ENCODE results near the gene TGM6. TPM values are rescaled to one million over a fixed set of nuclear protein-coding genes. Genes with fewer than 3 reads are reported as not detected.
A peak's percentile ranks its signal among the peaks of the same experiment; 100 is the strongest.

TGM6 gene
- total RNA-seq, 2 donors from 2014 or later = not detected

DNA sequence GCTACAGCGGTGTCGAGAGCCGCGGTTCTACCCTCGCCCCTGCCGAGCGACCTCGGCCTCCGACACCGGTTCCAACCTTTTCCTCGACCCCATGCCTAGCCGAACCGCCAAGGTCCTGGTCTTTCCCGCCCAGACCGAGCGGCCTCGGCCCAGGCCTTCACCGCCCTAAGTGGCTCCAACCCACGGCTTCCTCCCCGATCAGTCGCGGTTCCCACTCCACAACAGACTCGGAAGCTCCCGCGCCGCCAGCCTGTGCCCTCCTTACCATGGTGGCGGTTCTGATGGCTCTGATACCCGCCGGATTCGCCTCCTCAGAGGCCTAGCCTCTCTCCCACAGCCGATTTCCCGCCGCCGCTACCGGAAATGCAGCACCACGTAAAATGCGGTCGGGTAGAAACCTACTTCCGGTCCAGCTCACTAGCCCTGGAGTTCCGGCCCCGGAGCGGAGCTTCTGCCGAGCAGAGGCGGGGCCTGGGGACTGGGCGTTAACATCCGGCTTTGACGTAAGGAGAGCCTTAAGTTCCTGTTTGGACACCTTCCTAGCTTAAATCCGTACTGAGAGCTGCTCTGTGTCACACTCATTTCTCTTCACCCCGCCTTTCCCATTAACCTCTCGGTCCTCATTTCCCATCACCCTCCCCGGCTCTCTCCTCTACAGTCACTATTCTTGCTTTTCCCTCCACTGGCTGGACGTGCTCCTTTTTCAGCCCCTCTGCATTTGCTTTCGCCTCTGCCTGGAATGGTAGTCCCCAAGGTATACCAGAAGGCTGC is 89.9 kb downstream of the TGM6 start, which contains the start of gene SNRPB:
Gene SNRPB, minus strand, starts transcription at position 367 of the 771 bp plus-strand sequence. Its CDS starts 99 bp downstream, at position 268.
- Mint-ChIP-seq H3K4me3 (peak within 1 kb of the TSS; percentile 99), H3K9me3 (peaks cover 0 to 4% of the 10 kb centered on the region in 2 donors), H3K27ac (peak within 1 kb of the TSS; percentile 100), H3K36me3 (ENCODE audit: insufficient read depth in 2 of 2) (peaks cover 23 to 38% of the 10 kb centered on the region in 2 donors), H3K4me1 (ENCODE audit: low read depth) (peaks cover 51% of the 10 kb centered on the region), H3K27me3 (ENCODE audit: low read depth) (no peaks in the 10 kb centered on the region)
- ATAC-seq (replicated peaks in 1 of 2) (peak; percentile 96), DNase-seq (peak; percentile 97 to 98)

DNA sequence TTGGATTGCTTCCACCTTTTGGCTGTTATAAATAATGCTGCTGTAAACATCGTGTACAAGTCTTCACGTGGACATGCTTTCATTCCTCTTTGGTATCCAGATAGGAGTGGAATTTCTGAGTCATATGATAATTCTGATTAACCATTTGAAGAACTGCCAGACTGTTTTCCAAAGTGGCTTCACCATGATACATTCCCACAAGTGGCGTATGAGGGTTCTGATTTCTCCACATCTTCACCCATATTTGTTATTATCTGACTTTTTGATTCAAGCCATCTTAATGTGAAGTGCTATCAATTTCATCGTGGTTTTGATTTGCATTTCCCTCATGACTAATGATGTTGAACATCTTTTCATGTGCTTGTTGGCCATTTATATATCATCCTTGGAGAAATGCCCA is 92.8 kb downstream of the TGM6 start:
- no peak overlapping the region for H3K27ac Mint-ChIP-seq
- no peak overlapping the region for H3K4me3 Mint-ChIP-seq
- ATAC-seq (replicated peaks in 1 of 2) (no peak), DNase-seq (no peak)
- peaks cover 0 to 4% of the 10 kb centered on the region in 2 donors for H3K9me3 Mint-ChIP-seq
- H3K36me3 Mint-ChIP-seq (ENCODE audit: insufficient read depth in 2 of 2) = peaks cover 12% of the 10 kb centered on the region in 2 donors
- H3K4me1 Mint-ChIP-seq (ENCODE audit: low read depth) = peaks cover 29% of the 10 kb centered on the region
- H3K27me3 Mint-ChIP-seq (ENCODE audit: low read depth) = no peaks in the 10 kb centered on the region

DNA sequence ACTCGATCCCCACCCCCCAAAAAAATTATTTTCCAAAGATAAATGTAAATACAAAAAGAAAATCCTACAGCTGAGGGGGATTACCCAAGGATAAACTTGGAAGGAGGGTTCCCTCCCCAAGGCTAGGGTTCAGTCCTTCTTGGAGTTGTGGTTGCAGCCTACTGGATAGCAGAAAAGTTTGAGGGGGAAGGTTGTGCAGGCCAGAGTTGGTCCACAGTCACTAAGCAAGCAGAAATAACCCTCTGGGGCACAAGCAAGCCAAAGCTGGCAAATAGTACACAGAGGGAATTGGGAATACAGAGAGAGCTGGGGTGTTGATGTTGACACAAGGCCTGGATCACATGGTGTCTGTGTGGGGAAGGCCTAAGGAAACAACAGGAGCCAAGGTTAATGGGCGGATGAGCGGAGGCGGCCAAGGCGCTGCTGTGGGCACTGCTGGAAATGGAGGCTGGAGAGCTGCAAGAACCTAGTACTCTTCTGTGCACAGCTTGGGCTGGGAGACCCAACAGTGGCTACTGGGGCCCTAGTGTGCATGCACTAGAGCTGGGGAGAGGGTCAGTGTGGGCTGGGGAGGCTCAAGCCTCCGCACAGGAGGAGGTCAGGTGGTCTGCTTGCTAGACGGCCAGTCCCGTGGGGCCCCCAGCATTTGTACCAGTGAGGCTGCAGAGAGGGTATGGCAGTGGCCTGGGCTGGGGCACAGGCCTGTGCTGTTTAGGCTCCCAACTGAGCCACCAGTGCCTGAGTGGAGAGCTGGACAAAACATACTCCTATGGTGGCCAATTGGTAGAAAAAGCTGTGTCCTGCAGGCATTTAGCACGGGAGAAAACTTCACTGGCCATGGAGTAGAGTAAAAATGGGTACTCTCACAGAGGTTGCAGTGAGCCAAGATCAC is 95.4 kb downstream of the TGM6 start:
- H3K36me3 Mint-ChIP-seq (ENCODE audit: insufficient read depth in 2 of 2) = peaks cover 7 to 10% of the 10 kb centered on the region in 2 donors
- no peaks in the 10 kb centered on the region for H3K27me3 Mint-ChIP-seq (ENCODE audit: low read depth)
- peaks cover 9% of the 10 kb centered on the region for H3K4me1 Mint-ChIP-seq (ENCODE audit: low read depth)
- no peak overlapping the region for H3K27ac Mint-ChIP-seq
- H3K4me3 Mint-ChIP-seq = no peak overlapping the region
- ATAC-seq (replicated peaks in 1 of 2) (no peak), DNase-seq (no peak)
- H3K9me3 Mint-ChIP-seq = peaks cover under 1 to 4% of the 10 kb centered on the region in 2 donors

GRCh38 chr20:2476742-2477615 is 96.3 kb downstream of the TGM6 start:
- H3K9me3 Mint-ChIP-seq = peaks cover 2 to 5% of the 10 kb centered on the region in 2 donors
- ATAC-seq (replicated peaks in 1 of 2) = no peak
- H3K4me3 Mint-ChIP-seq = no peak overlapping the region
- H3K27ac Mint-ChIP-seq = no peak overlapping the region
- peaks cover 10 to 12% of the 10 kb centered on the region in 2 donors for H3K36me3 Mint-ChIP-seq (ENCODE audit: insufficient read depth in 2 of 2)
- no peaks in the 10 kb centered on the region for H3K4me1 Mint-ChIP-seq (ENCODE audit: low read depth)
- no peak for DNase-seq
- no peaks in the 10 kb centered on the region for H3K27me3 Mint-ChIP-seq (ENCODE audit: low read depth)

DNA sequence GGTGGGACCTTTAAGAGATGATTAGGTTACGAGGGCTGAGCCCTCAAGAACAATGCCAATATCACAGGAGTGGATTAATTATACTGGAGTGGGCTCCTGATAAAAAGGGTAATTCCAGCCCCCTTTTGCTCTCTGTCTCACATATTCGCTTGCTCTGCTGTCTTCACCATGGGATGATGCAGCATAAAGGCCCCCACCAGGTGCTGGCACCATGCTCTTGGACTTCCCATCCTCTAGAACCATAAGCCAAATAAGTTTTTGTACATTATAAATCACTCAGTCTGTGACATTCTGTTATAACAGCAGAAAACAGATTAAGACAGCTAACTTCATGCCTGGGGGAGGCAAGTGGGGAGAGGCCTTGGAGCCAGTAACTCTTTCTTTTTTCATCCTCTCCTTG is 99.7 kb downstream of the TGM6 start:
- H3K27ac Mint-ChIP-seq = no peak overlapping the region
- no peak for ATAC-seq (replicated peaks in 1 of 2)
- H3K9me3 Mint-ChIP-seq = peaks cover 2% of the 10 kb centered on the region in 2 donors
- H3K4me3 Mint-ChIP-seq = no peak overlapping the region
- H3K36me3 Mint-ChIP-seq (ENCODE audit: insufficient read depth in 2 of 2) = peaks cover 21 to 26% of the 10 kb centered on the region in 2 donors
- DNase-seq = no peak
- no peaks in the 10 kb centered on the region for H3K27me3 Mint-ChIP-seq (ENCODE audit: low read depth)
- no peaks in the 10 kb centered on the region for H3K4me1 Mint-ChIP-seq (ENCODE audit: low read depth)

Other genes starting within 250 kb of the TGM6 start
- not detected for gene TGM3, start 84.9 kb upstream of the TGM6 start, total RNA-seq
- 100 to 1,000 TPM; 286 to 329 TPM for gene SNRPB, start 89.9 kb downstream of the TGM6 start, total RNA-seq
- 10 to 100 TPM; 12.4 to 16.4 TPM for gene ZNF343, start 128.0 kb downstream of the TGM6 start, total RNA-seq
- not detected for gene TMC2, start 155.7 kb downstream of the TGM6 start, total RNA-seq

Data from activated T-cell treated with anti-CD3 and anti-CD28 coated beads, Interleukin-2, amount 50 U/mL, for 72 hours (primary cell).